HL-60 (cell line): ENCODE data around the gene PRDM16.

Experiments
- DNase-seq, 2 experiments: peaks; one replicate each; pipeline ENCODE4 v3.0.0-alpha.2; 2010 to 2020; ENCODE audit warnings: low read depth in 1 of 2, low spot score in 1 of 2
- H3K27ac ChIP-seq: fragments of 250-450 bp; sonication (Bioruptor Pico); replicated peaks from 2 replicates; pipeline ENCODE4 v1.5.1; 2020; ENCODE audit warnings: mild to moderate bottlenecking, moderate library complexity
- H3K27me3 ChIP-seq: fragments of 250-450 bp; sonication (Bioruptor Pico); 2 replicates; pipeline ENCODE4 v1.5.1; 2021; ENCODE audit warnings: mild to moderate bottlenecking, moderate library complexity; ENCODE audit not compliant: insufficient read depth, poor library complexity, severe bottlenecking
- H3K4me3 ChIP-seq: replicated peaks from 2 replicates; pipeline ENCODE4 v1.5.1; 2011; ENCODE audit warnings: mild to moderate bottlenecking, control low read depth, low read length; ENCODE audit not compliant: insufficient read depth
- GABPA ChIP-seq: IDR thresholded peaks from 2 replicates; pipeline ENCODE4 v1.6.1; 2012; ENCODE audit warnings: low read depth
- POLR2AphosphoS5 ChIP-seq: IDR thresholded peaks from 2 replicates; pipeline ENCODE4 v1.6.1; 2012; ENCODE audit warnings: low read depth
- SPI1 ChIP-seq: IDR thresholded peaks from 2 replicates; pipeline ENCODE4 v1.6.1; 2012; ENCODE audit warnings: low read depth, mild to moderate bottlenecking, borderline replicate concordance
- TF ChIP-seq, protein P1 (sequence below): IDR thresholded peaks from 2 replicates; pipeline ENCODE4 v1.6.1; 2012; ENCODE audit warnings: low read depth; ENCODE audit not compliant: insufficient replicate concordance
- TF ChIP-seq, protein P2 (sequence below): IDR thresholded peaks from one replicate; pipeline ENCODE4 v1.5.1; 2011; ENCODE audit warnings: low read length, control low read depth, inconsistent platforms; ENCODE audit not compliant: insufficient read depth

PRDM16 gene

GRCh38 chr1:3050603-3051002 lies 18.4 kb upstream of the PRDM16 start:
- H3K27me3 ChIP-seq = no peaks in the 10 kb centered on the region
- no peak for DNase-seq
- H3K27ac ChIP-seq = no peak overlapping the region
- H3K4me3 ChIP-seq = no peak overlapping the region
- TF ChIP-seq, protein P1, sequence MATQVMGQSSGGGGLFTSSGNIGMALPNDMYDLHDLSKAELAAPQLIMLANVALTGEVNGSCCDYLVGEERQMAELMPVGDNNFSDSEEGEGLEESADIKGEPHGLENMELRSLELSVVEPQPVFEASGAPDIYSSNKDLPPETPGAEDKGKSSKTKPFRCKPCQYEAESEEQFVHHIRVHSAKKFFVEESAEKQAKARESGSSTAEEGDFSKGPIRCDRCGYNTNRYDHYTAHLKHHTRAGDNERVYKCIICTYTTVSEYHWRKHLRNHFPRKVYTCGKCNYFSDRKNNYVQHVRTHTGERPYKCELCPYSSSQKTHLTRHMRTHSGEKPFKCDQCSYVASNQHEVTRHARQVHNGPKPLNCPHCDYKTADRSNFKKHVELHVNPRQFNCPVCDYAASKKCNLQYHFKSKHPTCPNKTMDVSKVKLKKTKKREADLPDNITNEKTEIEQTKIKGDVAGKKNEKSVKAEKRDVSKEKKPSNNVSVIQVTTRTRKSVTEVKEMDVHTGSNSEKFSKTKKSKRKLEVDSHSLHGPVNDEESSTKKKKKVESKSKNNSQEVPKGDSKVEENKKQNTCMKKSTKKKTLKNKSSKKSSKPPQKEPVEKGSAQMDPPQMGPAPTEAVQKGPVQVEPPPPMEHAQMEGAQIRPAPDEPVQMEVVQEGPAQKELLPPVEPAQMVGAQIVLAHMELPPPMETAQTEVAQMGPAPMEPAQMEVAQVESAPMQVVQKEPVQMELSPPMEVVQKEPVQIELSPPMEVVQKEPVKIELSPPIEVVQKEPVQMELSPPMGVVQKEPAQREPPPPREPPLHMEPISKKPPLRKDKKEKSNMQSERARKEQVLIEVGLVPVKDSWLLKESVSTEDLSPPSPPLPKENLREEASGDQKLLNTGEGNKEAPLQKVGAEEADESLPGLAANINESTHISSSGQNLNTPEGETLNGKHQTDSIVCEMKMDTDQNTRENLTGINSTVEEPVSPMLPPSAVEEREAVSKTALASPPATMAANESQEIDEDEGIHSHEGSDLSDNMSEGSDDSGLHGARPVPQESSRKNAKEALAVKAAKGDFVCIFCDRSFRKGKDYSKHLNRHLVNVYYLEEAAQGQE = no peak
- no peak for TF ChIP-seq POLR2AphosphoS5
- TF ChIP-seq GABPA = no peak
- no peak for TF ChIP-seq SPI1

DNA sequence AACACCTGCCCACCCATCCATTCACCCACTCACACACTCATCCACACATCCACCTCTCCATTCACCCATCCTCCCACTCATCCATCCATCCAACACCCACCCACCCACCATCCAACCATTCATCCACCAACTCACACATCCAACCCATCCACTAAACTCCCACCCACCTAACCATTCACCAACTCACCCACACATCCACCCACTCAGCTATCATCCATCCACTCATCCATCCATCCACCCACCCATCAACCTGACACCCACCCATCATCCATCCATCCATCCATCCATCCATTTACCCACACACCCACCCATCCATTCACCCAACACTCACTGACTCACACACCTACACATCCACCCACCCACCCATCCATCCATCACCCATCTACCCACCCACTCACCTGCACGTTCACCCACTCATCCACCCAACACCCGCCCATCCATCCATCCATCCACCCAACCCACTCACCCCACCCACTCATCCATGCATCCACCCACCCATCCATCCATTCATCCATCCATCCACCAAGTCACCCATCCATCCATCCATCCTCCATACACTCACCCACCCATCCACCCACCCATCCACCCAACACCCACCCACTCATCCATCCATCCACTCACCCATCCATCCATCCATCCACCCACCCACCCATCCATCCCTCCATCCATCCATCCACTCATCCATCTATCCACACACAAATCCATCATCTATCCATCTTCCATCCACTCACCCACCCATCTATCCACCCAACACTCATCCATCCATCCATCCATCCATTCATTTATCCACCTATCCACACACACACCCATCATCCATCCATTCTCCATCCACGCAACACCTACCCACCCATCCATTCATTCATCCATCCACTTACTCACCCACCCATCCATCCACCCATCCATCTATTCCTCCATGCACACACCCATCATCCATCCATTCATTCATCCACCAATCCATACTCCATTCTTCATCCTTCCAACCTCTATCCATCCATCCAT lies 17.4 kb upstream of the PRDM16 start:
- Histone ChIP-seq H3K4me3 (no peak overlapping the region), H3K27me3 (no peaks in the 10 kb centered on the region), H3K27ac (no peak overlapping the region)
- DNase-seq = no peak
- TF ChIP-seq GABPA = no peak
- TF ChIP-seq SPI1 = no peak
- TF ChIP-seq, protein P2, sequence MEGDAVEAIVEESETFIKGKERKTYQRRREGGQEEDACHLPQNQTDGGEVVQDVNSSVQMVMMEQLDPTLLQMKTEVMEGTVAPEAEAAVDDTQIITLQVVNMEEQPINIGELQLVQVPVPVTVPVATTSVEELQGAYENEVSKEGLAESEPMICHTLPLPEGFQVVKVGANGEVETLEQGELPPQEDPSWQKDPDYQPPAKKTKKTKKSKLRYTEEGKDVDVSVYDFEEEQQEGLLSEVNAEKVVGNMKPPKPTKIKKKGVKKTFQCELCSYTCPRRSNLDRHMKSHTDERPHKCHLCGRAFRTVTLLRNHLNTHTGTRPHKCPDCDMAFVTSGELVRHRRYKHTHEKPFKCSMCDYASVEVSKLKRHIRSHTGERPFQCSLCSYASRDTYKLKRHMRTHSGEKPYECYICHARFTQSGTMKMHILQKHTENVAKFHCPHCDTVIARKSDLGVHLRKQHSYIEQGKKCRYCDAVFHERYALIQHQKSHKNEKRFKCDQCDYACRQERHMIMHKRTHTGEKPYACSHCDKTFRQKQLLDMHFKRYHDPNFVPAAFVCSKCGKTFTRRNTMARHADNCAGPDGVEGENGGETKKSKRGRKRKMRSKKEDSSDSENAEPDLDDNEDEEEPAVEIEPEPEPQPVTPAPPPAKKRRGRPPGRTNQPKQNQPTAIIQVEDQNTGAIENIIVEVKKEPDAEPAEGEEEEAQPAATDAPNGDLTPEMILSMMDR = no peak
- TF ChIP-seq, protein P1 = no peak
- no peak for TF ChIP-seq POLR2AphosphoS5

DNA sequence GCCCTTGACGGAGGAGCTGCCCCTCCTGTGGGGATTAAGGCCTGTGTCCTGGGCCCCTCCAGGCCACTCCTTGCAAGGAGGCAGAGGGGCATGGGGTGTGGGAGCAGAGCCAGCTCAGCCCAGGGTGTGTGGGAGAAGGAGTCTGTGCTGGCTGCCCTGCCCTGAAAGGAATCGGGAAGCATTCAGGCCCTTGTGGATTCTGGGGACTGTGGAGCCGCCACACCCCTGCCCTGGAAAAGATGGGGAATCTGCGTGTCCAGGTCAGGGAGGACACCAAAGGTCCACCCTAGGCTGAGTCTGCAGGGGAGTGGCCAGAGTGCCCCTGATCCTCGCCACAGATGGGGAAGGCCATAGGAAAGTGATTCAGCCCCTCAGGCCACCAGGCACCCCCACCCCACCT lies 16.5 kb upstream of the PRDM16 start:
- H3K4me3 ChIP-seq = no peak overlapping the region
- no peaks in the 10 kb centered on the region for H3K27me3 ChIP-seq
- no peak for DNase-seq
- TF ChIP-seq, protein P2 = no peak
- no peak for TF ChIP-seq SPI1
- TF ChIP-seq, protein P1 = no peak
- no peak for TF ChIP-seq POLR2AphosphoS5
- TF ChIP-seq GABPA = no peak
- no peak overlapping the region for H3K27ac ChIP-seq
